NCI-H526 (cell line): Measurements from ENCODE around the gene EIF2S3B.
"Not testable (repeated sequence)": the region's sequence is repeated elsewhere in the genome, so short reads cannot be mapped to it uniquely, and the experiment has no call there.

Source experiments
- DNase-seq, 2 experiments: peaks; one replicate each; lab custom pipeline; 2025; lab: John Stamatoyannopoulos, UW

EIF2S3B gene

GRCh38 chr12:10505620-10506019 is at the start of gene EIF2S3B:
TSS of gene EIF2S3B (plus strand) at chr12:10505890. CDS start at chr12:10505903, 13 bp downstream.
- no peak for DNase-seq

- no peak for DNase-seq
These were observed 48.8 kb upstream of the EIF2S3B start for GRCh38 chr12:10456856-10457255.

GRCh38 chr12:10457760-10458159 is 47.9 kb upstream of the EIF2S3B start:
- DNase-seq: peak in 1 of 2 experiments; percentile 6

GRCh38 chr12:10466311-10466710 is 39.4 kb upstream of the EIF2S3B start:
- DNase-seq: no peak

DNA sequence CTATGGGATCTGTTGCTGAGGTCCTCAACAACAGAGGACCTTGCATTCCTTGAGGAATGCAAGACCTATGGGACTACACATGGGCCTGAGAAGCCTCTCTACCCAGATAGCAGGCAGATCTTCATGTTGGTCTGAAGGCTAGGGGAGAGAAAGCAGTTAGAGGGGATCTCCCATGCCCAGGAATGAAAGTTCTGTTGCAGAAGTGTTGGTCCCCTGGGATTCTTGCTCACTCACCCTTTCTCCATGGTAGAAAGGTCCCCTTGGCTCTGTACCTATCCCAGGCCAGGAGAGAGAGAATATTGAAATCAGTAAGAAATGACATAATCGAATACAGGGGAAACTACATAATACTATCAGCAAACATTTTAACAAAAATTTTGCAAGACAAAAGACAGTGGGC is 36.0 kb upstream of the EIF2S3B start:
- no peak for DNase-seq

- not testable (repeated sequence) for DNase-seq
These were observed 32.9 kb upstream of the EIF2S3B start for GRCh38 chr12:10472808-10473207.

DNA sequence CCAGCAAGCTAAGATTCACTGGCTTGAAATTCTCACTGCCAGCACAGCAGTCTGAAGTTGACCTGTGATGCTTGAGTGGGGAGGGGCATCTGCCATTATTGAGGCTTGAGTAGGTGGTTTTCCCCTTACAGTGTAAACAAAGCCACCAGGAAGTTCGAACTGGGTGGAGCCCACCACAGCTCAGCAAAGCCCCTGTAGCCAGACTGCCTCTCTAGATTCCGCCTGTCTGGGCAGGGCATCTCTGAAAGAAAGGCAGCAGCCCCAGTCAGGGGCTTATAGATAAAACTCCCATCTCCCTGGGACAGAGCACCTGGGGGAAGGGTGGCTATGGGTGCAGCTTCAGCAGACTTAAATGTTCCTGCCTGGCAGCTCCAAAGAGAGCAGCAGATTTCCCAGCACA is 23.8 kb upstream of the EIF2S3B start:
- not testable (repeated sequence) for DNase-seq

DNA sequence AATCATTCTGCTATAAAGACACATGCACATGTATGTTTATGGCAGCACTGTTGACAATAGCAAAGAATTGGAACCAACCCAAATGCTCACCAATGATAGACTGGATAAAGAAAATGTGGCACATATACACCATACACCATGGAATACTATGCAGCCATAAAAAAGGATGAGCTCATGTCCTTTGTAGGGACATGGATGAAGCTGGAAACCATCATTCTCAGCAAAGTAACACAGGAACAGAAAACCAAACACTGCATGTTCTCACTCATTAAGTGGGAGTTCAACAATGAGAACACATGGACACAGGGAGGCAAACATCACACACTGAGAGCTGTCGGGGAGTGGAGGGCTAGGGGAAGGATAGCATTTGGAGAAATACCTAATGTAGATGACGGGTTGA is 18.4 kb upstream of the EIF2S3B start:
- not testable (repeated sequence) for DNase-seq

- DNase-seq: no peak
These were observed 13.9 kb upstream of the EIF2S3B start for GRCh38 chr12:10491766-10492165.

DNA sequence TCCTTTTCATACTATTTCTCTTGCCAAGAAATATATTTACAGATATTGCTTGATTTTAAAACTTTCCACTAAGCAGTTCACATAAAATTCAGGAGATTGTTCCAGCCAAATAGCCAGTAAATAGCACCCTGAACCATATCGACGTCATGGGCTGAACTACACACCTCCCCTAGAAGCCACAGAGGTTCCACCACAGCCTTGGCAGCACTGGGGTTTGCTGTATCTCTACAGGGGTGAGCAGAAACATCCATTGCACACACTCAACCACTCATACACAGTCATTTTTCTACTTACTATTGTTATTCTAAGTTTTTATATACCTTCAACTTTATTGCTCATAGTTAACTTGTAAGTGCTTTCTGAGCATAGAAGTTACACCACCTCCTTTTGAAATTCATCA is 8.1 kb upstream of the EIF2S3B start:
- no peak for DNase-seq

GRCh38 chr12:10498042-10498441 is 7.6 kb upstream of the EIF2S3B start:
- no peak for DNase-seq

- peak in 1 of 2 experiments; percentile 19 for DNase-seq
These were observed 4.7 kb upstream of the EIF2S3B start for GRCh38 chr12:10501030-10501429.

DNA sequence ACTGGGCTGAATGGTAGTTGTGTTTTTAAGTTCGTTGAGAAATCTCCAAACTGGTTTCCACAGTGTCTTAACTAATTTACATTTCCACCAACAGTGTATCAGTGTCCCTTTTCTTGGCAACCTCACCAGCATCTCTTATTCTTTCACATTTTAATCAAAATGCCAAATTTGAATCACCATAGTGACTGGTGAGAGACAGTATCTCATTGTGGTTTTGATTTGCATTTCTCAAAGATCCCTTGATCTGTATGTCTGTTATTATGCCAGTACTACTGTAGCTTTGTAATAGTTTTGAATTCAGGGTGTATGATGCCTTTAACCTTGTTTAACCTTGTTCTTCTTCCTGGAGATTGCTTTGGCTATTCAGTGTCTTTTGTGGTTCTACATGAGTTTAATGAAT is 2.2 kb upstream of the EIF2S3B start:
- DNase-seq: peak in 1 of 2 experiments; percentile 6

DNA sequence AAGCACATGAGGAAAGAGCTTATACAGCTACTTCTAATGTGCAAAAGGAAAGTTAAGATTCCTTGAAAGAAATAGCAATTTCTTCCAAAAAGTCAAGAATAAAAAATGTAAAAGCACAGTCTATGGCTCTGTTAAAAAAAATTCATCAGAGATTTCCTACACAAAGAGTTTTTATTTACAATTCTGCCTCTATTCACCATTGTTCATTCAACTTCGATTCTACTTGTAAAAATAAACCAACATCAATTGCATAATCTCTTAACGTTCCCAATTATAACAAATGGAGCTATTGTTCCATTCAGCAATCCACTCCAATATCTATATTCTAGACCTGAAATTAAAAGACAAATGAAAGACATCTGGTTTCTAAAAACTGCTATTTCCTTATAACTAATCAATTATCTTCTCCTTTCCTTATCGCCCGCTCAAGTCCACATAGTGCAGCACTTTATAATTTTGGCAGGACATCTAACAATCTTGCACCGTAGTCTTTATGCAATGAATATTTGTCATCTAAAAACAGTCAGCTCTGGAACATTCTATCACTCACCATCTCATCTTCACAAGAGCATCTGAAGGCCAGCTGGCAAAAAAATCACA is 6.2 kb downstream of the EIF2S3B start:
- DNase-seq: no peak

GRCh38 chr12:10512798-10513197 is 7.1 kb downstream of the EIF2S3B start:
- DNase-seq: no peak

- no peak for DNase-seq
These were observed 15.9 kb downstream of the EIF2S3B start for GRCh38 chr12:10521555-10521954.

DNA sequence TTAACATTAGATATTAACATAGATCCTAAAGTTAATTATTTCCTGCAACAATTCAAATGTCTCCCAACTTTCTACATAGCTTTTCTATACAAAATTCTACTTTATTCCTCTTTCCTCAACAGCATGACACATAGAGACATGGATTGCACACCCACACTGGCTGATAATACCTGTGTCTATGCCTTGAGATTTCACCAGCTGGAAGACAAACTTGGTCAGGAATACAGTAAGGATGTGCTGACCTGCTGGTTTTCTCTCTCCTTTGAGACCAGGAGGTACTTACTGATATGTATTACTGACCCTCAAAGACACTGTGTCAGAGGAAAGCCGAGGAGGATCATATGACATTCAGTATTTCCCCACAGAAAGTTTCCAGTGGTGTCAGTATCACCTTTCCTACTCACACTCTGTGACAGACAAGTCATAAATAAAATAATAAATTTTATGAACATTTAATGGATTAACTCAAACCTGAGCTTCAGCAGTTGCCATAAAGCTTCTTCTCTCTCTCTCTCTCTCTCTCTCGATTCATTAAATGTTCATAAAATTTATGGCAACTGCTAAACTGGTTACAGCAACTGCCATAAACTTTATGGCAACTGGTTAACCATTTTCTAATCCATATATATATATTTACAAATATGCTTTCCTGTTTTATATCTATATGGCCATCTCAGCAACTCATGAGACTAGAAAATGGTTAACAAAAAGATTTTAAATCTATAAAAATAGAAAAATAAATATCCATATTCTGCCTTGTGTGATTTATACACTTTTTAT is 22.7 kb downstream of the EIF2S3B start:
- DNase-seq: no peak

DNA sequence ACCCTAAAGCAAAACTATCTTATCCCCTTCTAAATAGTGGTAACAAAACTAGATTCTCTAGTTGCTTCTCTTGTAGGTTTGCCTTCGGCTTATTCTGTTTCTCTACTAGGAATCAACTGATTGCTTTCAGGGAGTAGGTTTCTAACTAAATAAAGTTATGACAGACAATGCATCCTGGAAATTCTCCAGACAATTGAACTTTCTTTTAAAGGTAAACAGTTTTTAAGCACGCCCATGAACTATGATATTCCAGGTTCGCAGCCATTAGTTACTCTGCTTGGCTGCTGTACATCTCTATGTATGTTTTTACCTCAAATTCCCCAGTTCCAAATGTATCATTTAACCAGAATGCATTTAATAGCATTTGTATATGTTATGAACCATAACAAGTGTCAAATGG is 23.9 kb downstream of the EIF2S3B start:
- no peak for DNase-seq

DNA sequence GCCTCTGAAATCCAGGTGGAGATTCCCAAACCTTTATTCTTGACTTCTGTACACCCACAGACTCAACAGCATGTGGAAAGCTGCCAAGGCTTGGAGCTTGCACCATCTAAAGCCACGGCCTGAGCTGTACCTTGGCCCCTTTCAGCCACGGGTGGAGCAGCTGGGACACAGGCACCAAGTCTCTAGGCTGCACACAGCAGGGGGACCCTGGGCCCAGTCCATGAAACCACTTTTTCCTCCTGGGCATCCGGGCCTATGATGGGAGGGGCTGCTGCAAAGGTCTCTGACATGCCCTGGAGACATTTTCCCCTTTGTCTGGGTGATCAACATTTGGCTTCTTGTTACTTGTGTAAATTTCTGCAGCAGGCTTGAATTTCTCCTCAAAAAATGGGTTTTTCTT is 32.0 kb downstream of the EIF2S3B start:
- DNase-seq: no peak

DNA sequence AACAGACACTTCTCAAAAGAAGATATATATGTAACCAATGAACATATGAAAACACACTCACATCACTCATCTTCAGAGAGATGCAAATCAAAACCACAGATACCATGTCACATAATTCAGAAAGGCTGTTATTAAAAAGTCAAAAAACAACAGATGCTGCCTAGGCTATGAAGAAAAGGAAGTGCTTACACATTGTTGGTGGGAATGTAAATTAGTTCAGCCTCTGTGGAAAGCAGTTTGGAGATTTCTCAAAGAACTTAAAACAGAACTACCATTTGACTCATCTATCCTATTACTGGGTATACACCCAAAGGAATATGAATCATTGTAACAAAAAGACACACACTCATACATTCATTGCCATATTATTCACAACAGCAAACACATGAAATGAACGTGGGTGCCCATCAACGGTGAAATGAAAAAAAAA is 35.1 kb downstream of the EIF2S3B start:
- DNase-seq: peak; percentile 24 to 26

DNA sequence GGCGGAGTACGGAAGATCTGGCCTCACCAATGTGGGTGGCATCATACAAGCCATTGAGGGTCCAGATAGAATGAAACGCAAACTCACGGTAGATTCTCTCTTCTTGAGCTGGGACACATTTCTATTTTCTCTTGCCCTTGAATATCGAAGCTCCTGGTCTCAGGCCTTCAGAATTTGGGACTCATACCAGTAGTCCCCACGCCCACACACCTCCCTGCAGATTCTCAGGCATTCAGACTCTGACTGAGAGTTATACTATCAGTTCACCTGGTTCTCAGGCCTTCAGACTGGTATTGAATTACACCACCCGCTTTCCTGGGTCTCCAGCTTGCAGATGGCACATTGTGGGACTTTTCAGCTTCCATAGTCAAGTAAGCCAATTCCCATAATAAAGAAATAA is 37.8 kb downstream of the EIF2S3B start:
- peak in 1 of 2 experiments; percentile 44 for DNase-seq

DNA sequence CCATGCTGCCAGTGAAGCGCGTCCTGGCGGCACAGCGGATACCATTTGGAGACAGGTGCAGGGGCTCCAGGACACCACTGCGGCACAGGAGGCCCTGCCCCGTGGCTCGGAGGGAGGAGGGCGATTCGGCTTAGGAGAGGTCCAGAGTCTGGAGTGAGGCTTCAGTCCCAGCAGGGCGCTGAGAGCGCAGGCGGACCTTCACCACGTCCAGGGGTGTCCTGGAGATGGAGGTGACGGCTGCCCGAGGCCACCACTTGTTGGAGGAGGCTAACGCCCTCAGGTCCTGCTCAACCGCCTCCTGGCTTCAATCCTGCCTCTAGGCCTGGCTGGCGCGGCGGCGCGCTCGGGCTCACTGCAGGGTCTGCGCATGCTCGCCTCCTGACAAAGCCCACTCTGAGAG is 45.7 kb downstream of the EIF2S3B start:
- DNase-seq: no peak

DNA sequence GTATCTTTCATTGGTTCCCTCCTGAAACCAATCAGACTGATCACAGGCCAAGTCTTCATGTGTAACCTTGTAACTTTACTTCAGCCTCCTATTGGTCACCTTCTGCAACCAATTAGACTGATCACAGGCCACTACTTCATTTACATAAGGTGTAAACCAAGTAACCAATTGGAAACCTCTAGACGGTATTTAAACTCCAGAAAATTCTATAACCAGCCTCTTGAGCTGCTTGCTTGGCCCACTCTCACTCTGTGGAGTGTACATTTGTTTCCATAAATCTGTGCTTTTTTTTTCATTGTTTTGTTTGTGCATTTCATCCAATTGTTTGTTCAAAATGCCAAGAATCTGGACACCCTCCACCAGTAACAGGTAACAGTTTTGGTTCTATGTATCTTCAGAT is 47.5 kb downstream of the EIF2S3B start:
- no peak for DNase-seq
